OCI-LY3 (cell line): ENCODE measurements around the gene CD79A.

Experiments used
- H2AFZ ChIP-seq: fragments of 200-600, 300-600 bp; shearing (Covaris generic); 2 replicates; pipeline ENCODE4 v1.6.0; 2014; ENCODE audit warnings: antibody characterized with exemption, low read depth, low read length
- H3K27ac ChIP-seq: fragments of 200-600, 300-600 bp; sonication (generic); 2 replicates; pipeline ENCODE4 v1.5.1; 2014; ENCODE audit warnings: mild to moderate bottlenecking, low read length, moderate library complexity, mixed read lengths
- H3K27me3 ChIP-seq: fragments of 200-600, 300-600 bp; sonication (generic); 2 replicates; pipeline ENCODE4 v1.6.1; 2014; ENCODE audit warnings: low read depth, low read length, mixed read lengths
- H3K36me3 ChIP-seq: fragments of 200-600, 300-600 bp; sonication (generic); replicated peaks from 2 replicates; pipeline ENCODE3; 2014; ENCODE audit warnings: low read depth, low read length, mixed read lengths
- H3K4me1 ChIP-seq: fragments of 300-600, 200-600 bp; sonication (generic); 2 replicates; pipeline ENCODE4 v1.6.1; 2014; ENCODE audit warnings: low read length, mixed read lengths
- H3K4me2 ChIP-seq: fragments of 200-600, 300-600 bp; sonication (generic); 2 replicates; pipeline ENCODE4 v1.6.1; 2014; ENCODE audit warnings: low read length, mixed read lengths
- H3K4me3 ChIP-seq: fragments of 300-600, 200-600 bp; sonication (generic); 2 replicates; pipeline ENCODE4 v1.5.1; 2014; ENCODE audit warnings: antibody characterized with exemption, mild to moderate bottlenecking, low read length, moderate library complexity
- H3K79me2 ChIP-seq: fragments of 300-600, 200-600 bp; shearing (Covaris generic); 2 replicates; pipeline ENCODE4 v1.6.1; 2014; ENCODE audit warnings: mild to moderate bottlenecking, low read length, mixed read lengths
- H3K9ac ChIP-seq: fragments of 300-600, 200-600 bp; shearing (Covaris generic); 2 replicates; pipeline ENCODE4 v1.6.0; 2014; ENCODE audit warnings: mild to moderate bottlenecking, low read length, moderate library complexity
- H3K9me3 ChIP-seq: fragments of 200-600, 300-600 bp; shearing (Covaris generic); 2 replicates; pipeline ENCODE4 v1.6.1; 2014; ENCODE audit warnings: low read length, mixed read lengths; ENCODE audit not compliant: insufficient read depth
- H4K20me1 ChIP-seq: fragments of 200-600, 300-600 bp; sonication (generic); 2 replicates; pipeline ENCODE4 v1.6.1; 2016; ENCODE audit warnings: low read length, mixed read lengths; ENCODE audit not compliant: insufficient read depth
- CTCF ChIP-seq: fragments of 200-600, 300-600 bp; sonication (generic); IDR thresholded peaks from 2 replicates; pipeline ENCODE4 v1.5.1; 2014; ENCODE audit warnings: antibody characterized with exemption, low read length, low read depth
- EZH2phosphoT487 ChIP-seq: fragments of 200-600 bp; shearing (Covaris generic); IDR thresholded peaks from 2 replicates; pipeline ENCODE4 v1.6.1; 2018; ENCODE audit warnings: antibody characterized with exemption, mixed run types, low read depth

Gene CD79A

DNA sequence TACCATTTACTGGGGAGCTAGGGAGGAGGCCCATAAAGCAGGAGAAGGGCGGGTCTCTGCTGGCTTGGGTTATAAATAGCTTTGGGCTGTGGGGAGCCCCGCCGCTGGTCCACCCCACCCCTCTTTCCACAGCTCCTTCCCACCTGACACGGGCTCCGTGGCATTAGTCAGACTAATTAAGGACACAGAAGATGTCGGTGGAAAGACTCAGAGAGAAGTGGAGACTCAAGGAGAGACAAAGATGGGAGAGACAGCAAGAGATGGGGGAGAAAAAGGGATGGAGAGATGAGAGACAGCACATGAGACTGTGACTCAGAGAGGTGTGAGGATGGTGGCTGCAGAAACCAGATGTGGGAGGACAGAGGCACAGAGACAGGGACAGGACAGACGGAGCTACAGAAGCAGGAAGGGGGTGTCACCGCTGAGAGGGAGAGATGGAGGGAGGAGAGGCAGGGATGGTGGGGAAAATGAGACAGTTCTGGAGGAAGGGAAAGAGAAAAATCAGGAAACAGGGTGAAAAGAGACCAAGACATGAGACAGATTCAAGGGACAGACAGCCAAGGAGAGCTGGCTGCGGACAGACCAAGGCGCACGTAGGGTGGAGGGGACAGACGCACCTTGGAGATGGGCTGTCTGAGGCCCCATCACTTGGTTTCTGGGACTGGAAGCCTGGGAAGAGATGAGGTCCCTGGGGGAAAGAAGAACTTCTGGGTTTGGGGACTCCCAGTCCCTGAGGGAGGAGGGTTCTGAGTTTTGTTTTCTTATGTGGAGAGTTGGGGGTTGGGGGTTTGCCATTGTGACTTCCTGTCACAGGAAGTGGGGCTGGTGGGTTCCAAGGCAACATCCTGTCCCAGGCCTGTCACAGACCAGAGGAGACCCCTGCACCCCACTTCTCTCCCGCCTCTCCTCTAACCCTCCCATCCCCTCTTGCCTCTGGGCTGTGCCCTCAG lies 10.0 kb downstream of the CD79A start:
- no peak overlapping the region for H3K4me3 ChIP-seq

GRCh38 chr19:41887711-41888382 lies 10.8 kb downstream of the CD79A start:
- Histone ChIP-seq H4K20me1 (peaks cover 17% of the 10 kb centered on the region), H3K4me3 (no peak overlapping the region), H3K27ac (no peak overlapping the region), H3K9me3 (no peaks in the 10 kb centered on the region), H3K4me1 (peaks cover 23% of the 10 kb centered on the region), H3K9ac (no peak overlapping the region), H3K4me2 (peak overlapping the region; percentile 35; the same call in 1 of the 2 replicates), H3K79me2 (peaks cover 35% of the 10 kb centered on the region), H3K27me3 (no peaks in the 10 kb centered on the region), H2AFZ (no peak overlapping the region), H3K36me3 (peaks cover 15% of the 10 kb centered on the region)
- TF ChIP-seq EZH2phosphoT487 (no peak), CTCF (peak; percentile 16; the same call in 1 of the 2 replicates)

More for the DNA sequence above, 10.0 kb downstream of the CD79A start:
- H4K20me1 ChIP-seq: peaks cover 17% of the 10 kb centered on the region
- peaks cover 28% of the 10 kb centered on the region for H3K4me1 ChIP-seq
- H3K9ac ChIP-seq: no peak overlapping the region
- no peaks in the 10 kb centered on the region for H3K9me3 ChIP-seq
- H3K36me3 ChIP-seq: peaks cover 11% of the 10 kb centered on the region
- TF ChIP-seq EZH2phosphoT487: no peak
- TF ChIP-seq CTCF: no peak
- H3K27ac ChIP-seq: no peak overlapping the region
- H3K79me2 ChIP-seq: peaks cover 35% of the 10 kb centered on the region
- H3K27me3 ChIP-seq: no peaks in the 10 kb centered on the region
- no peak overlapping the region for H2AFZ ChIP-seq
- H3K4me2 ChIP-seq: peak overlapping the region; percentile 35

DNA sequence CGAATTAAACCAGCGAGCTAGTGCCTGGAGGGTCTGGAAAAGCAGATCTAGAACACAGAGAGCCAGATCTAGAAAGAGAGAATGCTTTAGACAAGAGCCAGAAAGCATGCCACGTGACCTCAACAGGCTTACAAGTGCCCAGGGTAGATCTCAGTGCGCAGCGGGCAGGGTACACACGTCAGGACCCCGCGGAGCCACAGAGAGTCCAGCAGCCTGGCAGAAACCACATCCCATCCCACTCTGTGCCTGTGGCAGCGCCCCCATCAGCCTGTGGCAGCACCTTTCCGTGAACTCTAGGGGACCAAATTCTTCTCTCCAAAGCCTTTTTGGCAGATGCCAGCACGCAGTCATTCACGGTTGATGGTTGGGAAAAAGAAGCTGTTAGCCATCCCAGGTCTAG lies 11.8 kb downstream of the CD79A start:
- H3K36me3 ChIP-seq: peaks cover 17% of the 10 kb centered on the region
- no peak overlapping the region for H2AFZ ChIP-seq
- peaks cover 26% of the 10 kb centered on the region for H3K4me1 ChIP-seq
- no peaks in the 10 kb centered on the region for H3K27me3 ChIP-seq
- no peak overlapping the region for H3K27ac ChIP-seq
- H3K79me2 ChIP-seq: peaks cover 28% of the 10 kb centered on the region
- no peaks in the 10 kb centered on the region for H3K9me3 ChIP-seq
- no peak overlapping the region for H3K4me2 ChIP-seq
- no peak overlapping the region for H3K4me3 ChIP-seq
- no peak overlapping the region for H3K9ac ChIP-seq
- TF ChIP-seq CTCF (no peak), EZH2phosphoT487 (no peak)
- peaks cover 17% of the 10 kb centered on the region for H4K20me1 ChIP-seq

GRCh38 chr19:41889896-41890295 lies 12.8 kb downstream of the CD79A start:
- peaks cover 17% of the 10 kb centered on the region for H4K20me1 ChIP-seq

More at GRCh38 chr19:41889896-41890295, 12.8 kb downstream of the CD79A start:
- Histone ChIP-seq H3K27ac (no peak overlapping the region), H3K79me2 (peaks cover 21% of the 10 kb centered on the region), H3K36me3 (peaks cover 17% of the 10 kb centered on the region), H2AFZ (no peak overlapping the region), H3K9me3 (no peaks in the 10 kb centered on the region), H3K4me3 (no peak overlapping the region), H3K27me3 (no peaks in the 10 kb centered on the region), H3K4me2 (no peak overlapping the region), H3K9ac (no peak overlapping the region), H3K4me1 (peaks cover 33% of the 10 kb centered on the region)
- no peak for TF ChIP-seq EZH2phosphoT487
- TF ChIP-seq CTCF: no peak
